Astrocyte of the cerebellum (primary cell): Measurements from ENCODE around the gene ZNF521.
"Not testable (repeated sequence)": the region's sequence is repeated elsewhere in the genome, so short reads cannot be mapped to it uniquely, and the experiment has no call there.

Experiments used
- DNase-seq: peaks from one replicate; pipeline ENCODE4 v3.0.0-alpha.2; 2011; ENCODE audit warnings: low read depth
- H3K4me3 ChIP-seq: 2 replicates; pipeline ENCODE4 v1.5.1; 2011; ENCODE audit warnings: mild to moderate bottlenecking, low read depth, low read length, moderate library complexity
- CTCF ChIP-seq: IDR thresholded peaks from 2 replicates; pipeline ENCODE4 v1.5.1; 2012; ENCODE audit warnings: low read length, low read depth, moderate library complexity, mild to moderate bottlenecking; ENCODE audit errors: missing control alignments
- in situ Hi-C: cut with HindIII; loops from 2 replicates; pipeline ENCODE4 v1.10.0; 2017; ENCODE audit warnings: low sequenced_read_pairs

ZNF521 gene

GRCh38 chr18:25281556-25281955 is 70.4 kb downstream of the ZNF521 start:
- TF ChIP-seq CTCF = no peak
- no peak for DNase-seq
- no peak overlapping the region for H3K4me3 ChIP-seq
- in situ Hi-C loops = loop anchor here (5.0 kb wide), 1 partner anchor 74 kb away; no protein-coding TSS in a partner anchor

GRCh38 chr18:25279961-25280360 is 72.0 kb downstream of the ZNF521 start:
- in situ Hi-C loops = loop anchor here (5.0 kb wide), 1 partner anchor 73 kb away; no protein-coding TSS in a partner anchor
- H3K4me3 ChIP-seq = no peak overlapping the region
- DNase-seq = no peak
- TF ChIP-seq CTCF = no peak

- no peak for DNase-seq
- no peak for TF ChIP-seq CTCF
- H3K4me3 ChIP-seq = no peak overlapping the region
- in situ Hi-C loops = no loop called here
These were observed 72.4 kb downstream of the ZNF521 start for GRCh38 chr18:25279556-25279955.

GRCh38 chr18:25279133-25279532 is 72.8 kb downstream of the ZNF521 start:
- no peak for TF ChIP-seq CTCF
- no peak for DNase-seq
- H3K4me3 ChIP-seq = no peak overlapping the region
- in situ Hi-C loops = no loop called here

GRCh38 chr18:25278394-25278793 is 73.6 kb downstream of the ZNF521 start:
- no peak for TF ChIP-seq CTCF
- in situ Hi-C loops = no loop called here
- no peak overlapping the region for H3K4me3 ChIP-seq
- DNase-seq = no peak

GRCh38 chr18:25275412-25276001 is 76.5 kb downstream of the ZNF521 start:
- no peak for TF ChIP-seq CTCF
- in situ Hi-C loops = no loop called here
- no peak for DNase-seq

GRCh38 chr18:25274926-25275325 is 77.0 kb downstream of the ZNF521 start:
- DNase-seq = no peak

More at GRCh38 chr18:25275412-25276001, 76.5 kb downstream of the ZNF521 start:
- H3K4me3 ChIP-seq = no peak overlapping the region

GRCh38 chr18:25266931-25267527 is 84.9 kb downstream of the ZNF521 start:
- DNase-seq, H3K4me3 ChIP-seq, in situ Hi-C loops: not testable (repeated sequence)

More at GRCh38 chr18:25274926-25275325, 77.0 kb downstream of the ZNF521 start:
- no peak overlapping the region for H3K4me3 ChIP-seq
- in situ Hi-C loops = no loop called here
- no peak for TF ChIP-seq CTCF
